ENCODE measurements around the gene CFAP45.

CFAP45 gene

DNA sequence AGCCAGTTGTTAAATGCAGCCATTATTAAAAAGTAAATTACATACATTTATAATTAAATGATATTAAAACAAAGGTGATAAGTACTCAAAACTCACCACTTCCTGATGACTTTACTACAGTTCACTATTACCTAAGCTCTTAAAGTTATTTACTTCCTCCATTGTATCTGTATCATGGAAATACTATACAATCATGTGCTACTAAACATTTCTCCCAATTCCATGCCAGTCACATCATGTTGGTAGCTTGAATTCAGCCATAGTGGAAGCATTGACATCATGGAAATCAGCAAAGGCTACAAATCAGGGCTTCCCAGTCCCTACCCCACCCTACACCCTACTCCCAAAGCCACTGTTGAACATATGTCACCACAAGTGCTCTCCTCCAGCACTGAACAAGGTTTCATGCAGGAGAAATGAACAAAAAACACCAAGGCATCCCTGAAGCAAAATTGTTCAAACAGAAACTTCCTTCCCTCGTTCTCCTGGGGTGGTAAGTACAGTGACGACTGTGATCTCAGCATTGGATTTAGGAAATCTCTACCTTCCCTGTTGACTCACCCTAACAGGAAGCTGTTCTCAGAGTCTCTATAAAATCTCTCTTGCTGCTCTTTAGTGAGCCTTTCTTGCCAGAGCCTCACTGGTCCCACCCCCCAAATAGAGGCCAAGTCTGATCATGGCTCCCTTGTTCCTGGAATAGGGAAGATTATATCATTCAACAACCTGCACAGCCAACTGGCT is 50.2 kb downstream of the CFAP45 start:
- DNase-seq, result no peak

DNA sequence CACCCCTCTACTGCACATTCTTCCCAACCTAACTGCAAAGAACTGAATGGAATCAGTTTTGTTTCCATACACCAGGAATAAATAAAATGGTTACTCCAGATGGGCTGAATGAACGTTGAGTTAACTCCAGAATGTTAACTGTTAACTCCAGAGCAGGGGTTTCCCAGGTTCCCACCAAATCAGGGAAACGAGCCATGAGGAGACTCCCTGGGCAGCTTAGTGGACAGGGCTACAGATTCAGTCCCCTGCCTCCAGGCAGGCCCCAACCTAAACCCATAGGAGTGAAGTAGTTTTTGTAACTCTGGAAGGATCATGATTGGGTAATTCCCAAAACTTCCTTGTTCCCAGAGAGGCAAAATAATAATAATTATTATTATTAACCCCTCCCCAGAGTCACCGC is 51.6 kb downstream of the CFAP45 start:
- DNase-seq, result no peak

- no peak for DNase-seq
Measured at GRCh38 chr1:159847231-159847630, 52.7 kb downstream of the CFAP45 start.

GRCh38 chr1:159845751-159846629 is 54.0 kb downstream of the CFAP45 start:
- DNase-seq, result no peak

- DNase-seq, result no peak
Measured at GRCh38 chr1:159843459-159843858, 56.5 kb downstream of the CFAP45 start.

DNA sequence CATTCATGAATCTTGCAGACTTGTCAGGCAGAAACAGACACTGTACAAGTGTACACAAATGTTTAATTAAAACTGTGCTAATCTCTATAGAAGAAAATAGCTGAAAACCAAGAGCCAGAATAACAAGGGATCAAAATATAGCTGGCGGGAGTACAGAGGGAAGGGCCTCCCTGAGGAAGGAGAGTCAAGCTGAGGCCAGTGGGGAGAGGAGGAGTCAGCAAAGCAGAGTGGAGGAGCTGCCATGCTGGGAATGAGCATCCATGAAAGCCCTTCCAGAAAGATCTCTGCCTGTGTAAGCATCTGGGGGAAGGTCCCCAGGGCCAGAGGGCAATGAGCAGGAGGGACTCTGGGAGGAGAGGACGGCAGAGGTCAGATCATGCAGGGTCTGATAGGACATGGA is 58.2 kb downstream of the CFAP45 start:
- no peak for DNase-seq

- no peak for DNase-seq
Measured at GRCh38 chr1:159839116-159839849, 60.7 kb downstream of the CFAP45 start.

- DNase-seq, result no peak
Measured at GRCh38 chr1:159838715-159839114, 61.2 kb downstream of the CFAP45 start.

GRCh38 chr1:159835862-159836525 is 64.0 kb downstream of the CFAP45 start:
- DNase-seq, result no peak

DNA sequence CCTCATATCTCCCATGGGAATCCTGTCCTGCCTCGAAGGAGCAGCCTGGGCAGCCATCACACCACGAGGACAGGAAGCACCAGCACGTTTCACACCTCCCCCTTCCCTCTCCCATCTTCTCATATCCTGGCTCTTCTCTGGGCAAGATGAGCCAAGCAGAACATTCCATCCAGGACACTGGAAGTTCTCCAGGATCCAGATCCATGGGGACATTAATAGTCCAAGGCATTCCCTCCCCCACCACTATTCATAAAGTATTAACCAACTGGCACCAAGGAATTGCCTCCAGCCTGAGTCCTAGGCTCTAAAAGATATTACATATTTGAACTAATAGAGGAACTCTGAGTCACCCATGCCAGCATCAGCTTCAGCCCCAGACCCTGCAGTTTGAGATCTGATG is 64.6 kb downstream of the CFAP45 start:
- no peak for DNase-seq

DNA sequence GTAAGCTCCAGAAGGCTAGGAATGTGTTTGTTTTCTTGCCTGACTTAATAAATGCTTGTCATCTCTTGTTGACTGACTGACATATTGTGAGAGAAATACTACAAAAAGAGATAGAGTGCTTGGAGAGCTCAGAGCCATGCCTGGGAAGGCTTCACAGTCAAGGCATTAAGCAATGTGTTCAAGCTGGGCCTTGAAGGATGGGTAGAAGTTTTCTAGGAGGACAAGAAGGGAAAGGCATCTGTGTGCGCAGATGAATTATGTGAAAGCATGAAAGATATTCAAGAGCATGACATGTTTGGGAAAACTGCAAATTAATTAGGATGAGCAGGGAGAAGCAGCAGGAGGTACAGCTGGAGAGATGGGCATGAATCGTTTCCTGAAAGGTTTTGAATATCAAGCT is 67.7 kb downstream of the CFAP45 start:
- no peak for DNase-seq

GRCh38 chr1:159831412-159832141 is 68.4 kb downstream of the CFAP45 start:
- no peak for DNase-seq

GRCh38 chr1:159830722-159831121 is 69.2 kb downstream of the CFAP45 start:
- DNase-seq, result no peak

DNA sequence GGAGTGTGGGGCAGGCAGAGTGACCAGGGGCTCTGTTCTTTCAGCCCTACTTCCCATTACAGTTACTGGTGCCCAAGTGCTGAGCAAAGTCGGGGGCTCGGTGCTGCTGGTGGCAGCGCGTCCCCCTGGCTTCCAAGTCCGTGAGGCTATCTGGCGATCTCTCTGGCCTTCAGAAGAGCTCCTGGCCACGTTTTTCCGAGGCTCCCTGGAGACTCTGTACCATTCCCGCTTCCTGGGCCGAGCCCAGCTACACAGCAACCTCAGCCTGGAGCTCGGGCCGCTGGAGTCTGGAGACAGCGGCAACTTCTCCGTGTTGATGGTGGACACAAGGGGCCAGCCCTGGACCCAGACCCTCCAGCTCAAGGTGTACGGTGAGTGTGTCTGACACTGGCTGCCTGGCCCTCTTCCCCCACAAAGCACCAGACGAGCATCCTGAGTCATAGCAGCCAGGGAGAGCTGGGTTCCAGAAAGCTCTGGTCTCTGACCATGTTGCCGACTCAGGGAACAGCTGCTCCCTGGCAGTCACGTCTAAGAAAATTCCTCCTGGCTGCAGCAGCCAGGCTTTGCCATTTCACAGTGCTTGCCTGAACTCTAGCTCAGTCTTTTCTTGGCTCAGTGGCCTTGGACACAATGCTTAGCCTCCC is 70.0 kb downstream of the CFAP45 start:
- DNase-seq, result no peak

- DNase-seq, result no peak
Measured at GRCh38 chr1:159829273-159829634, 70.7 kb downstream of the CFAP45 start.

DNA sequence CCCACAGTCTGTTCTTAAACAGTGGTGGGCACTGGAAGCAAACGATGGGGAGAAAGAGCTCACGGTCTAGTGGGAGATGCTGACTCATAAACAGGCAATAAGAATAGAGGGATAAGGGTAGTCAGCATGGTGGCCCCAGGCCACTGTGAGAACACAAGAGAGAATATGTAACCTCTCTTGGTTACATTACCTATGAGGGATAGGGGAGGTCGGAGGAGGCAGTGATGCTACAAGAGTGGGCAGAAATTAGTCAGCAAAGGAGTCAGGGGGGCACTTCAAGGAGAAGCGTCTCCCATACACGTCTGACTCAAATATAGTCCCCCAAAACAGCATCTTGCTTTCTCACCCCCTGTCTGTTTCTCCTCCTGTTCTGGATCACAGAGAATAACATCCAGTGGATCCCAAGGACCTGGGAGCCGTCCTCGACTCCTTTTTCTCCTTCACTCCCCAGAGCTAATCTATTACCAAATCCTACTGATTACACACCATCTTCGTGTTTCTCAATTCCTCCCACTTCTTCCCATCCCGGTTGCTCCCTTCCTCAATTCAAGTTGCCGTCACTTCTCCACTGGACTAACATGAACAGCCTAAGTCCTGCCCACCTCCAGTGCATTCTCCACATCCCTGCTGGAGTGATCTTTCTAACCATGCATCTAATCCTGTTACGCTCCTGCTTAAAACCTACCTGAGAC is 71.2 kb downstream of the CFAP45 start:
- DNase-seq, result no peak

DNA sequence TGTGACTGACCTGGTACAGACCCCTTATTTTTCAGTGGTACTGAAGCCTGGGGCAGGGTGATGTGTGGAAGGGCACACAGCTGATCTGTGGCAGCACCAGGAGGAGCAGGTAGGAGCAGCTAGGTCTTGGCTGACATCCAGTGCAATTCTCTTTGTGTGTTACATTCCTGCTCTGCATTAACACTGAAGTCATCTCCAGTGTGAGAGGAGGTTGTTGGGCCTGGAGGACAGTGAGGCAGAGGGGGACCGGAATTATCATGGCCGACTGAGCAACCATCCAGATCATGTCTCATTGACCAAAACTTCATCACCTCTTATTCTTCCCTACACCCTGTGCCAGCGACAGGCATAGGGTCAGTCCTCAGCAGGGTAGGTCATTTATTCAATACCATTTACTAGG is 71.8 kb downstream of the CFAP45 start:
- DNase-seq, result no peak

DNA sequence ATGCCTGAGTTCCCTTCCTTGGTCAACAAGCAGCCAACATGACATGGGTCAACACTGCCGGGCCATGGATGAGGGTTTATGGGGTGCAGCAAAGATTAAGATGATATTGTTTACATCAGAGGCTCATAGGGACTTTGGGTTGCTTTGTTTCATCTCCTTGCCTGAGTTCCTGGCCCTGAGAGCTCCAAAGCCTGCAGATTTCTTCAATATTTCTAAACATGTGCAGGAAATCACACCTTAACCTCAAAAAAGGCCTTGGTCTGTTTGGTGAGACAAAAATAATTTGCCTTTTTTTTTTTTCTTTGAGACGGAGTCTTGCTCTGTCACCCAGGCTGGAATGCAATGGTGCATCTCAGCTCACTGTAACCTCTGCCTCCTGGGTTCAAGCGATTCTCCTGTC is 72.4 kb downstream of the CFAP45 start:
- DNase-seq, result no peak

DNA sequence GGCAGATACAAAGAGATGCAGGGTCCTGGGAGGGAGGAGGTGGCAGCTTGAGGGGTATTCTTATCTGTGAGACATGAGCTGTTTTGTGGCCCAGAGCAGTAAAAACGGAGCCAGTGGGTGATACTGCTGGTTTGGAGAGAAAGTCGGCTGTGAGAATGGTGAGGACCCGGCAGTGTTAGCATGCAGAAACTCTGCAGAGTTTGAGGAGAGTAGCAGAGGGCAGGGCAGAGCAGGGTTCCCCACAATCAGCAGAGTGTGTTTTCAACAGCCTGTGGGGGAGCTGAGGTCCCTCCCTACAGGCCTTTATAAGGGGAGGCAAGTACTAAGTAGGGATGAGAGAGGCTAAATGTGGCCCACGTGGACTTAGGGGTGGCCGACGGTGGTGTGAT is 72.9 kb downstream of the CFAP45 start:
- no peak for DNase-seq

GRCh38 chr1:159826441-159827101 is 73.4 kb downstream of the CFAP45 start, which contains the start of gene SLAMF8:
Gene SLAMF8, plus strand, starts transcription at chr1:159826873. Its CDS starts 26 bp downstream, at chr1:159826899.
- no peak for DNase-seq

- DNase-seq, result no peak
Measured at GRCh38 chr1:159825564-159825963, 74.4 kb downstream of the CFAP45 start.
